Stimulated activated CD4-positive, alpha-beta T cell treated with anti-CD3 and anti-CD28 coated beads, Interleukin-1b, Interleukin-23, amount 100 ng/mL, for 48 hours (primary cell): ENCODE measurements around the gene PAPPA.

Experiments used
- DNase-seq: peaks from one replicate; pipeline ENCODE4 v3.0.0-alpha.2; 2020

Gene PAPPA

GRCh38 chr9:116430849-116431248, 277.3 kb downstream of the PAPPA start:
- no peak for DNase-seq

- no peak for DNase-seq
Observed at GRCh38 chr9:116432051-116432450, 278.5 kb downstream of the PAPPA start.

GRCh38 chr9:116434314-116434713, 280.7 kb downstream of the PAPPA start:
- DNase-seq, result no peak

- no peak for DNase-seq
Observed at GRCh38 chr9:116435706-116436105, 282.1 kb downstream of the PAPPA start.

- no peak for DNase-seq
Observed at GRCh38 chr9:116436121-116436520, 282.5 kb downstream of the PAPPA start.

- no peak for DNase-seq
Observed at GRCh38 chr9:116437411-116438370, 284.1 kb downstream of the PAPPA start.

GRCh38 chr9:116442528-116442927, 288.9 kb downstream of the PAPPA start:
- DNase-seq, result no peak

- DNase-seq, result no peak
Observed at GRCh38 chr9:116447934-116448333, 294.3 kb downstream of the PAPPA start.

- no peak for DNase-seq
Observed at GRCh38 chr9:116448431-116448830, 294.8 kb downstream of the PAPPA start.

- no peak for DNase-seq
Observed at GRCh38 chr9:116449949-116450348, 296.4 kb downstream of the PAPPA start.

GRCh38 chr9:116450378-116451139, 297.0 kb downstream of the PAPPA start:
- no peak for DNase-seq

- no peak for DNase-seq
Observed at GRCh38 chr9:116451500-116452115, 298.0 kb downstream of the PAPPA start.
